Omental fat pad (tissue), 4 donors: ENCODE measurements around the gene FIGNL2. TPM values are rescaled to one million over a fixed set of nuclear protein-coding genes. Genes with fewer than 3 reads are reported as not detected.

Experiments used
- ATAC-seq: fragments of 150-250 bp; one replicate; pipeline ENCODE4 v1.9.1; 2016; ENCODE audit warnings: mild to moderate bottlenecking, moderate library complexity; ENCODE audit not compliant: low FRiP score
- DNase-seq: peaks from one replicate; pipeline ENCODE4 v3.0.0-alpha.2; 2019; ENCODE audit warnings: low spot score
- CTCF ChIP-seq, 3 donors: fragments of 450-650 bp; IDR thresholded peaks; one replicate each; pipeline ENCODE4 v1.5.1; 2016 to 2017; ENCODE audit warnings: antibody characterized with exemption in 3 of 3, mild to moderate bottlenecking in 3 of 3, moderate library complexity in 2 of 3
- total RNA-seq, 4 donors: library from RNA; depleted of rRNA; stranded (reverse); fragments of >200 nt; gene quantifications; one replicate each; pipeline ENCODE4 v1.1.0, GENCODE V29; 2016

The FIGNL2 gene
- total RNA-seq, 4 donors from 2014 or later = 0.24 to 0.63 (median 0.63) TPM; not detected in 1

DNA sequence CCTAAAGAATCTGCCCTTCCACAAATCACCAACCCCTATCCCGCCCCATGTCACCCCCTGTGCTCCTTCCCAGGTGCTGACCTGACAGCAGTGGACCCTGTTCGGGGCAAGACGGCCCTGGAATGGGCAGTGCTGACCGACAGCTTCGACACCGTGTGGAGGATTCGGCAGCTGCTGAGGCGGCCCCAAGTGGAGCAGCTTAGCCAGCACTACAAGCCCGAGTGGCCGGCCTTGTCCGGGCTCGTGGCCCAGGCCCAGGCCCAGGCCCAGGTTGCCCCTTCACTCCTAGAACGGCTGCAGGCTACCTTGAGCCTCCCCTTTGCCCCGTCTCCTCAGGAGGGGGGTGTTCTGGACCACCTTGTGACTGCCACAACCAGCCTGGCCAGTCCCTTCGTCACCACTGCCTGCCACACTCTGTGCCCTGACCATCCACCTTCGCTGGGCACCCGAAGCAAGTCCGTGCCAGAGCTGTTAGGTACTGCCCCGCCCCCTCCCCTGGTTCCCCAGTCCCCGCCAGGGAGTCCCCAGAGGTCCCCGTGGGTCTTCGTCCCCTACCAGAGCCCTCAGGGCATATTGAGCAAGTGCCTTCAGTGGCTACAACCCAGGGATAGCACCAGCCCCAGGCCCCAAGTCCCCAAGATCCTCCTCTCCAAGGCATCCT, 42.1 kb upstream of the FIGNL2 start:
- ATAC-seq = no peak
- TF ChIP-seq CTCF (IDR thresholded peaks at IDR 0.05) = no peak
- DNase-seq = peak; percentile 3

- DNase-seq (no peak), ATAC-seq (no peak)
- no peak for TF ChIP-seq CTCF (IDR thresholded peaks at IDR 0.05)
Observed at GRCh38 chr12:51890133-51890464, 41.6 kb upstream of the FIGNL2 start.

DNA sequence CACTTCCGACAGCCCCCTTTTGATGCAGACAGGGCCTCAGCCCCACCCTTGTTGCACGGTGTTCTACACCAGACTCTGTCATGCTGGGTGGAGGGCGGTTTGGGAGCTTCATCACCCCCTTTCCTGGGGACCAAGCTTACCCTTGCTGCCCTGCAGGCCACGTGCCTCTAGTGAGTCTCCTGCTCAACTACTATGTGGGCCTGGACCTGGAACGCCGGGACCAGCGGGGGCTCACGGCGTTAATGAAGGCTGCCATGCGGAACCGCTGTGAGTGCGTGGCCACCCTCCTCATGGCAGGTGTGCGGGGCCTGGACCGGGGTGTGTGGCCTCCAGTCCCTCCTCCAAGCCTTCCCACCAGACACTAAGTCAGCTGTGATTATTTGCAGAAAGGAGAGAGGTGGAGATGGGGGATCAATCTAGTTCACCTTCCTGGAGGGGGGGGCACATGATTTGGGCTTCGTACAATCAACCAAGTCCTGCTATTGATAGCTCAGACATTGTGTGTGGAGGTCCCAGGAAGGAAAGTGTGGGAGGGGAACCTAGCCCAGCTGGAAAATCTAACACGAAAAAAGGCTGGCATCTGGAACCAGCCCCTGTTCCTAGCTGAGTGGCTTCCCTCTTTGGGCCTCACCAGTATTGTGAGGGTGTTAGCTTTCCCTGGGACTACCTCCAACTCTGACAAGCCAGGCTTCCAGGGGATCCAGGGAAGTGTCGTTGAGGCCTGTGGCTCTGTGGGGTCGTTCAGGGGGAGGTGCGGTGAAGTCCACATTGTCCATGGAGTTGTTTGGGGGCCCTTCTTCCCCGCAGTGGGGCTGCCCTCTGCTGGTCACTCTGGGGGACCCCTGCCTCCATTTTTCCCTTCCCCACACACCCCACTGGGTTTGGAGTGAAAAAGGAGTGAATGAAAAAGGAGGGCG, 41.0 kb upstream of the FIGNL2 start:
- peak; percentile 18 for DNase-seq
- ATAC-seq = no peak
- no peak for TF ChIP-seq CTCF (IDR thresholded peaks at IDR 0.05)

GRCh38 chr12:51888316-51889215, 40.0 kb upstream of the FIGNL2 start:
- DNase-seq = peak; percentile 22

GRCh38 chr12:51887476-51888315, 39.2 kb upstream of the FIGNL2 start, which contains the start of gene ANKRD33:
Gene ANKRD33, plus strand, starts transcription at chr12:51888103. Its CDS starts 84 bp downstream, at chr12:51888187.
- TF ChIP-seq CTCF (IDR thresholded peaks at IDR 0.05) = no peak
- ATAC-seq (peak; percentile 16), DNase-seq (peak; percentile 26)

More at GRCh38 chr12:51888316-51889215, 40.0 kb upstream of the FIGNL2 start:
- ATAC-seq = no peak
- TF ChIP-seq CTCF (IDR thresholded peaks at IDR 0.05) = no peak
